ENCODE results near the gene ZMPSTE24. TPM values are rescaled to one million over a fixed set of nuclear protein-coding genes. Genes with fewer than 3 reads are reported as not detected.

The ZMPSTE24 gene
- polyA plus RNA-seq, 1 donor (not counting 4 experiments of a cell fraction or from before 2014, with no cell fraction given) = 73.4 TPM

- Histone ChIP-seq H2AFZ (ENCODE audit: control insufficient read depth, low read length) (no peak overlapping the region), H3K9ac (ENCODE audit: control insufficient read depth, extremely low read depth, insufficient read depth, low read length) (no peak overlapping the region), H3K9me3 (ENCODE audit: control insufficient read depth, low read depth, low read length) (no peaks in the 10 kb centered on the region), H3K27ac (ENCODE audit: control insufficient read depth, insufficient read depth, low read length) (no peak overlapping the region), H3K4me3 (ENCODE audit: control insufficient read depth in 2 of 3, extremely low read depth in 1 of 3, insufficient read depth in 2 of 3, low read depth in 1 of 3, low read length in 3 of 3) (no peak overlapping the region), H3K4me2 (ENCODE audit: control insufficient read depth, extremely low read depth, insufficient read depth, low read depth, low read length) (no peak overlapping the region), H3K9me1 (ENCODE audit: control insufficient read depth, extremely low read depth, insufficient read depth, low read length) (no peaks in the 10 kb centered on the region), H3K79me2 (ENCODE audit: control insufficient read depth, insufficient read depth, low read length) (no peaks in the 10 kb centered on the region), H4K20me1 (ENCODE audit: control insufficient read depth, extremely low read depth, insufficient read depth, low read length) (no peaks in the 10 kb centered on the region), H3K36me3 (ENCODE audit: control insufficient read depth in 2 of 2, extremely low read depth in 1 of 2, insufficient read depth in 2 of 2, low read length in 2 of 2) (peaks cover 4 to 5% of the 10 kb centered on the region in 2 experiments), H3K27me3 (ENCODE audit: control insufficient read depth, extremely low read depth, insufficient read depth, low read length) (no peaks in the 10 kb centered on the region), H3K4me1 (ENCODE audit: control insufficient read depth, extremely low read depth, insufficient read depth, low read length) (peaks cover 29% of the 10 kb centered on the region)
- dilution Hi-C loops (cut with MboI; ENCODE audit: extremely low pct_ligation_motif_present, low sequenced_read_pairs) = no loop called here
- FAIRE-seq (no peak), DNase-seq (ENCODE audit: low read depth, low spot score) (no peak)
- TF ChIP-seq, protein P1, sequence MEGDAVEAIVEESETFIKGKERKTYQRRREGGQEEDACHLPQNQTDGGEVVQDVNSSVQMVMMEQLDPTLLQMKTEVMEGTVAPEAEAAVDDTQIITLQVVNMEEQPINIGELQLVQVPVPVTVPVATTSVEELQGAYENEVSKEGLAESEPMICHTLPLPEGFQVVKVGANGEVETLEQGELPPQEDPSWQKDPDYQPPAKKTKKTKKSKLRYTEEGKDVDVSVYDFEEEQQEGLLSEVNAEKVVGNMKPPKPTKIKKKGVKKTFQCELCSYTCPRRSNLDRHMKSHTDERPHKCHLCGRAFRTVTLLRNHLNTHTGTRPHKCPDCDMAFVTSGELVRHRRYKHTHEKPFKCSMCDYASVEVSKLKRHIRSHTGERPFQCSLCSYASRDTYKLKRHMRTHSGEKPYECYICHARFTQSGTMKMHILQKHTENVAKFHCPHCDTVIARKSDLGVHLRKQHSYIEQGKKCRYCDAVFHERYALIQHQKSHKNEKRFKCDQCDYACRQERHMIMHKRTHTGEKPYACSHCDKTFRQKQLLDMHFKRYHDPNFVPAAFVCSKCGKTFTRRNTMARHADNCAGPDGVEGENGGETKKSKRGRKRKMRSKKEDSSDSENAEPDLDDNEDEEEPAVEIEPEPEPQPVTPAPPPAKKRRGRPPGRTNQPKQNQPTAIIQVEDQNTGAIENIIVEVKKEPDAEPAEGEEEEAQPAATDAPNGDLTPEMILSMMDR (optimal IDR thresholded peaks at IDR 0.05 in 1 of 3, IDR thresholded peaks at IDR 0.05 in 1 of 3, conservative IDR thresholded peaks at IDR 0.05 in 1 of 3; ENCODE audit: extremely low read depth in 1 of 3, insufficient read depth in 2 of 3, low read length in 3 of 3) = no peak
- TF ChIP-seq EZH2 (IDR thresholded peaks at IDR 0.05; ENCODE audit: low read length) = no peak
These were observed 44.4 kb downstream of the ZMPSTE24 start for GRCh38 chr1:40302475-40302874.

DNA sequence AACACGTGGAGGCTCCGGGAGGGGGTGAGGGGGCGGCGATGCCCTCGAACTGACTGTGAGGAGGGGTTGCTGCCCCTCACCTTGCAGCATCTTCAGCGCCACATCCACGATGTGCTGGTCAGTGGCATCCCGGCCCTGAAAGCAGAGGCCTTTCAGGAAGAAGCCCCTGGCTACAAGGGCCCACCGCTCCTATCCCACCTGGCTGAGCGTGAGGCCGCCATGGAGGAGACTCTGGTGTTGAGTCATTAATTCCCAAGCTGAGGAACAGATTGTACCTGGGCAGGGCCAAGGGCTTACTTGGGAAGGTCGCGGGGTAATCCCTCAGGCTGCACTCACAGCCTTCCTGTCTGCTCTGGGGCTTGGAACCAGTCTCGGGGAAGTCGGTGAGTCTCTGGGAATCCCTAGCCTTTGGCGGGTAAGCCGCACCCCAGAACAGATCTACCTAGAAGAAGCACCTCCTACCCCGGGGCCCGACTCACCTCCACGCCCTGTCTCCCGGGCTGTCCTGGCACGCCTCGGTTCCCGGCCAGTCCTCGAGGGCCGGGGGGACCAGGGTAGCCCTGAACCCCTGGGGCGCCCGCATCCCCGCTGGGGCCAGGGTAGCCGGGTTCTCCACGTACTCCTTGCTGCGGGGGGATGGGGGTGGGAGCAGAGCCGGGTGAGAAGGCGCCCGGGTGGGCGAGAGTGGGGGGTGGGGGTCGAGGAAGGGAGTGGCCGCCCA, 45.2 kb downstream of the ZMPSTE24 start:
- Histone ChIP-seq H3K36me3 (ENCODE audit: control insufficient read depth in 2 of 2, extremely low read depth in 1 of 2, insufficient read depth in 2 of 2, low read length in 2 of 2) (peaks cover 4 to 5% of the 10 kb centered on the region in 2 experiments), H4K20me1 (ENCODE audit: control insufficient read depth, extremely low read depth, insufficient read depth, low read length) (no peaks in the 10 kb centered on the region), H3K27me3 (ENCODE audit: control insufficient read depth, extremely low read depth, insufficient read depth, low read length) (no peaks in the 10 kb centered on the region), H2AFZ (ENCODE audit: control insufficient read depth, low read length) (peak overlapping the region; percentile 59), H3K4me3 (ENCODE audit: control insufficient read depth in 2 of 3, extremely low read depth in 1 of 3, insufficient read depth in 2 of 3, low read depth in 1 of 3, low read length in 3 of 3) (peak overlapping the region in 2 of 3 experiments; percentile 28 to 41), H3K9ac (ENCODE audit: control insufficient read depth, extremely low read depth, insufficient read depth, low read length) (peak overlapping the region; percentile 62), H3K9me3 (ENCODE audit: control insufficient read depth, low read depth, low read length) (no peaks in the 10 kb centered on the region), H3K79me2 (ENCODE audit: control insufficient read depth, insufficient read depth, low read length) (no peaks in the 10 kb centered on the region), H3K9me1 (ENCODE audit: control insufficient read depth, extremely low read depth, insufficient read depth, low read length) (no peaks in the 10 kb centered on the region), H3K27ac (ENCODE audit: control insufficient read depth, insufficient read depth, low read length) (peak overlapping the region; percentile 27), H3K4me1 (ENCODE audit: control insufficient read depth, extremely low read depth, insufficient read depth, low read length) (peaks cover 29% of the 10 kb centered on the region), H3K4me2 (ENCODE audit: control insufficient read depth, extremely low read depth, insufficient read depth, low read depth, low read length) (peak overlapping the region; percentile 49)
- FAIRE-seq (no peak), DNase-seq (ENCODE audit: low read depth, low spot score) (peak; percentile 88)
- no peak for TF ChIP-seq EZH2 (IDR thresholded peaks at IDR 0.05; ENCODE audit: low read length)
- TF ChIP-seq, protein P1 (optimal IDR thresholded peaks at IDR 0.05 in 1 of 3, IDR thresholded peaks at IDR 0.05 in 1 of 3, conservative IDR thresholded peaks at IDR 0.05 in 1 of 3; ENCODE audit: extremely low read depth in 1 of 3, insufficient read depth in 2 of 3, low read length in 3 of 3) = no peak
- dilution Hi-C loops (cut with MboI; ENCODE audit: extremely low pct_ligation_motif_present, low sequenced_read_pairs) = no loop called here
